IMR-90 (cell line): ENCODE results near the gene YBEY. TPM values are rescaled to one million over a fixed set of nuclear protein-coding genes. Genes with fewer than 3 reads are reported as not detected.

Experiments used
- ATAC-seq: fragments of 200-7000 bp; cut with Tn5 transposase; 2 replicates; pipeline ENCODE4 v1.9.1; 2020; ENCODE audit warnings: low read depth, mild to moderate bottlenecking, moderate library complexity
- BruUV-seq: library from RNA; stranded (reverse); fragments of 400-500 nt; replicated peaks from 2 replicates; lab custom pipeline; 2021; lab: Mats Ljungman, UMichigan
- CTCF ChIA-PET: fragments of 300-600 bp; formaldehyde crosslinking; extraction: SDS; loops from one replicate; lab custom pipeline; 2021; ENCODE audit warnings: antibody characterized with exemption; lab: Yijun Ruan, JAX
- POLR2A ChIA-PET: fragments of 300-600 bp; sonication (Branson Sonifier 250); formaldehyde crosslinking; loops from one replicate; lab custom pipeline; 2022; ENCODE audit warnings: antibody characterized with exemption; ENCODE audit not compliant: unreplicated experiment; lab: Charles Lee
- DNase-seq: peaks from one replicate; pipeline ENCODE4 v3.0.0; 2013
- H2AFZ ChIP-seq: replicated peaks from 2 replicates; pipeline ENCODE3; 2013; ENCODE audit warnings: low read length, mild to moderate bottlenecking; ENCODE audit not compliant: poor library complexity
- H2AK5ac ChIP-seq: 2 replicates; pipeline ENCODE4 v1.6.1; 2013; ENCODE audit warnings: low read depth, low read length, inconsistent platforms
- H2AK9ac ChIP-seq: replicated peaks from 2 replicates; pipeline ENCODE3; 2013; ENCODE audit warnings: mild to moderate bottlenecking, low read depth, low read length, moderate library complexity; ENCODE audit not compliant: poor library complexity
- H2BK120ac ChIP-seq: 2 replicates; pipeline ENCODE4 v1.6.1; 2013; ENCODE audit warnings: low read depth, low read length, inconsistent platforms
- H2BK15ac ChIP-seq: 3 replicates; pipeline ENCODE4 v1.6.1; 2013; ENCODE audit warnings: low read depth, low read length, inconsistent platforms
- H2BK20ac ChIP-seq: 2 replicates; pipeline ENCODE4 v1.6.1; 2013; ENCODE audit warnings: low read depth, mild to moderate bottlenecking, inconsistent platforms, low read length, moderate library complexity
- H2BK5ac ChIP-seq: 2 replicates; pipeline ENCODE4 v1.6.1; 2013; ENCODE audit warnings: mild to moderate bottlenecking, low read depth, low read length, inconsistent platforms; ENCODE audit not compliant: poor library complexity, severe bottlenecking
- H3K14ac ChIP-seq: replicated peaks from 2 replicates; pipeline ENCODE4 v1.6.1; 2013; ENCODE audit warnings: low read depth, low read length, inconsistent platforms
- H3K18ac ChIP-seq: 2 replicates; pipeline ENCODE4 v1.6.1; 2013; ENCODE audit warnings: low read depth, low read length, control low read depth
- H3K23ac ChIP-seq: 2 replicates; pipeline ENCODE4 v1.6.1; 2013; ENCODE audit warnings: low read depth, low read length, inconsistent platforms
- H3K27ac ChIP-seq: 2 replicates; pipeline ENCODE4 v1.5.1; 2013; ENCODE audit warnings: mild to moderate bottlenecking, control low read depth, low read length; ENCODE audit not compliant: insufficient read depth
- H3K27me3 ChIP-seq: 2 replicates; pipeline ENCODE4 v1.6.1; 2013; ENCODE audit warnings: low read length; ENCODE audit not compliant: control insufficient read depth, insufficient read depth
- H3K36me3 ChIP-seq: 2 replicates; pipeline ENCODE4 v1.6.1; 2013; ENCODE audit warnings: low read length, mixed read lengths; ENCODE audit not compliant: control insufficient read depth, insufficient read depth
- H3K4ac ChIP-seq: 2 replicates; pipeline ENCODE4 v1.6.1; 2013; ENCODE audit warnings: low read depth, low read length, inconsistent platforms
- H3K4me1 ChIP-seq: 2 replicates; pipeline ENCODE4 v1.6.1; 2013; ENCODE audit warnings: low read length, mixed read lengths; ENCODE audit not compliant: control insufficient read depth, insufficient read depth
- H3K4me2 ChIP-seq: 2 replicates; pipeline ENCODE4 v1.6.1; 2013; ENCODE audit warnings: low read depth, mild to moderate bottlenecking, control low read depth, low read length, moderate library complexity
- H3K4me3 ChIP-seq: 2 replicates; pipeline ENCODE4 v1.5.1; 2013; ENCODE audit warnings: low read depth, mild to moderate bottlenecking, control low read depth, low read length, moderate library complexity; ENCODE audit not compliant: insufficient read depth
- H3K56ac ChIP-seq: 2 replicates; pipeline ENCODE4 v1.6.1; 2013; ENCODE audit warnings: low read length, inconsistent platforms; ENCODE audit not compliant: insufficient read depth; ENCODE audit errors: extremely low read depth
- H3K79me1 ChIP-seq, 2 experiments: 2 replicates each; pipeline ENCODE4 v1.6.1; 2013; ENCODE audit warnings: low read length in 2 of 2, inconsistent platforms in 1 of 2, low read depth in 1 of 2
- H3K9ac ChIP-seq: 2 replicates; pipeline ENCODE4 v1.6.1; 2013; ENCODE audit warnings: low read depth, low read length, control low read depth
- H3K9me1 ChIP-seq: 2 replicates; pipeline ENCODE4 v1.6.1; 2013; ENCODE audit warnings: low read length, inconsistent platforms; ENCODE audit not compliant: insufficient read depth
- H3K9me3 ChIP-seq: 2 replicates; pipeline ENCODE4 v1.6.1; 2013; ENCODE audit warnings: low read length; ENCODE audit not compliant: control insufficient read depth, insufficient read depth
- H4K20me1 ChIP-seq: 2 replicates; pipeline ENCODE4 v1.6.1; 2013; ENCODE audit warnings: low read length, inconsistent platforms; ENCODE audit not compliant: insufficient read depth
- H4K5ac ChIP-seq: 2 replicates; pipeline ENCODE4 v1.6.1; 2013; ENCODE audit warnings: mild to moderate bottlenecking, low read depth, low read length, control low read depth
- H4K8ac ChIP-seq, 2 experiments: 2 replicates each; pipeline ENCODE4 v1.6.1; 2013; ENCODE audit warnings: low read depth in 2 of 2, low read length in 2 of 2, control low read depth in 1 of 2, inconsistent platforms in 1 of 2
- H4K91ac ChIP-seq: 2 replicates; pipeline ENCODE4 v1.6.1; 2013; ENCODE audit warnings: low read depth, low read length, inconsistent platforms; ENCODE audit not compliant: insufficient read depth
- WGBS, 2 experiments: methylation state at CpG; one replicate each; pipeline versions ENCODE4 v1.1.5 to v1.1.7; 2013; ENCODE audit warnings: missing lambda C conversion rate in 2 of 2; ENCODE audit not compliant: insufficient read length in 1 of 2; ENCODE audit errors: extremely low coverage in 2 of 2; 5-methylcytosine and 5-hydroxymethylcytosine counted together
- dilution Hi-C: fragments of 300-500 bp; cut with HindIII; formaldehyde crosslinking; loops from one replicate; pipeline ENCODE4 v1.14.3; 2018; ENCODE audit warnings: low sequenced_read_pairs; ENCODE audit not compliant: unreplicated experiment
- in situ Hi-C: fragments of 300-500 bp; cut with MboI; formaldehyde crosslinking; loops from 3 replicates; pipeline ENCODE4 v1.14.3; 2019; ENCODE audit warnings: low sequenced_read_pairs, inconsistent platforms, mixed read lengths
- intact Hi-C: fragments of 100-400 bp; cut with micrococcal nuclease; formaldehyde crosslinking; loops from 2 replicates; pipeline ENCODE4 v1.10.0; 2022
- polyA plus RNA-seq, 3 experiments: library from polyadenylated mRNA; depleted of rRNA; stranded (reverse); fragments of >200 nt; gene quantifications; 2 replicates each; pipeline ENCODE4 v1.2.3, GENCODE V29; 2012; ENCODE audit warnings: low replicate concordance in 1 of 3
- total RNA-seq: library from RNA; depleted of rRNA; stranded (reverse); fragments of >200 nt; gene quantifications from 2 replicates; pipeline ENCODE4 v1.2.3, GENCODE V29; 2012
- TF ChIP-seq, protein P1 (sequence below): fragments of 150-350 bp; IDR thresholded peaks from 2 replicates; pipeline ENCODE4 v1.6.1; 2017; ENCODE audit warnings: mild to moderate bottlenecking, antibody characterized with exemption, low read length, low read depth

Gene YBEY
- total and polyA plus RNA-seq, 2 of the 4 experiments (the other 2 are of a cell fraction) = 5.9 to 26.2 TPM

DNA sequence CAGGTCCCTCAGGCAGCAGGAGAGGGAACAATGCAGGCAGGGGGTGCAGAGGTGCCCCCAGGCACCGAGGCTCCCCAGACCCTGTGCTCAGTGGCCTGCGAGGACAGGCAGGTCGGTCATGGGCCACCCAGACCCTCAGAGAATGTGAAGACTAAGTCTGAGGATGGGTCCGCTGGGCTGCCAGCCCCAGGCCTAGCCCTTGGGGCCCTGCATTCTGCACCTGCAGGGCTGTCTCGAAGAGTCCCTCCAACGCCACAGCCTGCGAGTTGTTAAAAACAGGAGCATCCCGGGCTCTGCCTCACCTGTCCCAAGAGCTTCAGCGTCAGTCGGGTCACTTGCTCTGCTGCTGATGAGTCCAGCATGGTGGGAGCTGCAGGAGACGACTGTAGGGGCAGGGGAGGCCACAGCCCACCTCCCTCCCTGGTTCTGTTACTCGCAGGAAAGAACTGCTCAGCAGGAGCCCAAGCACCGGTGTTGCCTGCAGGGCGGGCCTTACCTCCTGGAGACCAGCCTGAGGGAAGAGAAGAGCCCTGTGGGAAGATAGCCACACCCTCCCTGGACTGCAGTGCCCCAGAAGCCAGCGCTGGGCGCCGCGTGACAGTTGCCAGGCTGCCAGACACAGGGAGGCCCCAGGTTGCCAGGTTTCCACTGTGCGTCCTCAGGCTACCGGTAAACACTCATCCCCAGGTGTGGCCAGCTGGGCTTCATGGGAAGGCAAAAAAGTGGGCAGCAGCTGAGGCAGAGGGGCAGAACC, 31.7 kb downstream of the YBEY start:
- peak overlapping the region; percentile 44 for H2AFZ ChIP-seq
- H2BK5ac ChIP-seq = no peak overlapping the region
- no TSS peak for BruUV-seq
- intact Hi-C loops = no loop called here
- H3K9me3 ChIP-seq = no peaks in the 10 kb centered on the region
- WGBS, 2 experiments = 91% methylated on average over 9 of the region's 20 CpGs; no CpG with 5 or more reads in 1 of the 2 experiments
- no peak overlapping the region for H2AK5ac ChIP-seq
- H2AK9ac ChIP-seq = peak overlapping the region; percentile 55
- H3K4me2 ChIP-seq = no peak overlapping the region
- H3K56ac ChIP-seq = no peak overlapping the region
- peaks cover 22 to 62% of the 10 kb centered on the region in 2 experiments for H3K79me1 ChIP-seq
- TF ChIP-seq, protein P1, sequence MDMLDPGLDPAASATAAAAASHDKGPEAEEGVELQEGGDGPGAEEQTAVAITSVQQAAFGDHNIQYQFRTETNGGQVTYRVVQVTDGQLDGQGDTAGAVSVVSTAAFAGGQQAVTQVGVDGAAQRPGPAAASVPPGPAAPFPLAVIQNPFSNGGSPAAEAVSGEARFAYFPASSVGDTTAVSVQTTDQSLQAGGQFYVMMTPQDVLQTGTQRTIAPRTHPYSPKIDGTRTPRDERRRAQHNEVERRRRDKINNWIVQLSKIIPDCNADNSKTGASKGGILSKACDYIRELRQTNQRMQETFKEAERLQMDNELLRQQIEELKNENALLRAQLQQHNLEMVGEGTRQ = no peak
- H3K36me3 ChIP-seq = peaks cover 8% of the 10 kb centered on the region
- dilution Hi-C loops = no loop called here
- peaks cover 6% of the 10 kb centered on the region; the same call in 1 of the 2 replicates for H3K9me1 ChIP-seq
- no peak overlapping the region for H4K8ac ChIP-seq
- CTCF ChIA-PET = no interaction called here
- no peak overlapping the region for H2BK120ac ChIP-seq
- H3K4ac ChIP-seq = no peak overlapping the region
- no peak overlapping the region for H3K18ac ChIP-seq
- no peak overlapping the region for H4K5ac ChIP-seq
- H3K14ac ChIP-seq = no peak overlapping the region
- H3K9ac ChIP-seq = no peak overlapping the region
- no peak overlapping the region for H2BK15ac ChIP-seq
- H3K4me3 ChIP-seq = no peak overlapping the region
- peaks cover 10% of the 10 kb centered on the region for H4K20me1 ChIP-seq
- peaks cover 4% of the 10 kb centered on the region for H3K4me1 ChIP-seq
- no peak overlapping the region for H3K23ac ChIP-seq
- ATAC-seq = no peak
- POLR2A ChIA-PET = no interaction called here
- in situ Hi-C loops = no loop called here
- no peak overlapping the region for H2BK20ac ChIP-seq
- DNase-seq = no peak
- no peaks in the 10 kb centered on the region for H3K27me3 ChIP-seq
- no peak overlapping the region for H3K27ac ChIP-seq
- no peak overlapping the region for H4K91ac ChIP-seq
